ENCODE measurements around the gene ATP2A3.
"Not testable (repeated sequence)": the region's sequence is repeated elsewhere in the genome, so short reads cannot be mapped to it uniquely, and the experiment has no call there.

ATP2A3 gene

GRCh38 chr17:3956327-3956957, 7.8 kb downstream of the ATP2A3 start:
- H3K9me3 ChIP-seq (ENCODE audit: control insufficient read depth, low read length): no peaks in the 10 kb centered on the region
- peaks cover 7% of the 10 kb centered on the region for H3K36me3 ChIP-seq (ENCODE audit: control insufficient read depth, insufficient read depth, low read length)
- H3K4me1 ChIP-seq (ENCODE audit: control insufficient read depth, insufficient read depth, low read length): peaks cover 52% of the 10 kb centered on the region
- H3K9ac ChIP-seq (ENCODE audit: low read length): no peak overlapping the region
- no peaks in the 10 kb centered on the region for H3K27me3 ChIP-seq (ENCODE audit: control insufficient read depth, insufficient read depth, low read length)
- H3K4me3 ChIP-seq (ENCODE audit: low read length): no peak overlapping the region

- Histone ChIP-seq H3K9ac (ENCODE audit: low read length) (no peak overlapping the region), H3K9me3 (ENCODE audit: control insufficient read depth, low read length) (no peaks in the 10 kb centered on the region), H3K27me3 (ENCODE audit: control insufficient read depth, insufficient read depth, low read length) (no peaks in the 10 kb centered on the region), H3K4me3 (ENCODE audit: low read length) (no peak overlapping the region), H3K4me1 (ENCODE audit: control insufficient read depth, insufficient read depth, low read length) (peaks cover 46% of the 10 kb centered on the region), H3K36me3 (ENCODE audit: control insufficient read depth, insufficient read depth, low read length) (peaks cover 7% of the 10 kb centered on the region)
Measured at GRCh38 chr17:3955673-3955988, 8.6 kb downstream of the ATP2A3 start.

GRCh38 chr17:3954976-3955672, 9.1 kb downstream of the ATP2A3 start:
- peaks cover 7% of the 10 kb centered on the region for H3K36me3 ChIP-seq (ENCODE audit: control insufficient read depth, insufficient read depth, low read length)
- H3K4me1 ChIP-seq (ENCODE audit: control insufficient read depth, insufficient read depth, low read length): peaks cover 41% of the 10 kb centered on the region
- no peaks in the 10 kb centered on the region for H3K27me3 ChIP-seq (ENCODE audit: control insufficient read depth, insufficient read depth, low read length)
- H3K9me3 ChIP-seq (ENCODE audit: control insufficient read depth, low read length): no peaks in the 10 kb centered on the region
- H3K4me3 ChIP-seq (ENCODE audit: low read length): no peak overlapping the region
- peak overlapping the region; percentile 15 for H3K9ac ChIP-seq (ENCODE audit: low read length)

GRCh38 chr17:3954086-3954485, 10.2 kb downstream of the ATP2A3 start:
- H3K4me3 ChIP-seq (ENCODE audit: low read length): no peak overlapping the region
- no peak overlapping the region for H3K9ac ChIP-seq (ENCODE audit: low read length)
- H3K4me1 ChIP-seq (ENCODE audit: control insufficient read depth, insufficient read depth, low read length): peaks cover 30% of the 10 kb centered on the region
- H3K36me3 ChIP-seq (ENCODE audit: control insufficient read depth, insufficient read depth, low read length): peaks cover 7% of the 10 kb centered on the region
- H3K27me3 ChIP-seq (ENCODE audit: control insufficient read depth, insufficient read depth, low read length): no peaks in the 10 kb centered on the region
- H3K9me3 ChIP-seq (ENCODE audit: control insufficient read depth, low read length): no peaks in the 10 kb centered on the region

- Histone ChIP-seq H3K9ac (ENCODE audit: low read length) (no peak overlapping the region), H3K9me3 (ENCODE audit: control insufficient read depth, low read length) (no peaks in the 10 kb centered on the region), H3K27me3 (ENCODE audit: control insufficient read depth, insufficient read depth, low read length) (no peaks in the 10 kb centered on the region), H3K4me3 (ENCODE audit: low read length) (no peak overlapping the region), H3K36me3 (ENCODE audit: control insufficient read depth, insufficient read depth, low read length) (peaks cover 7% of the 10 kb centered on the region), H3K4me1 (ENCODE audit: control insufficient read depth, insufficient read depth, low read length) (peaks cover 28% of the 10 kb centered on the region)
Measured at GRCh38 chr17:3953542-3953941, 10.7 kb downstream of the ATP2A3 start.

- Histone ChIP-seq H3K36me3 (ENCODE audit: control insufficient read depth, insufficient read depth, low read length) (peaks cover 2% of the 10 kb centered on the region), H3K4me3 (ENCODE audit: low read length) (no peak overlapping the region), H3K9ac (ENCODE audit: low read length) (no peak overlapping the region), H3K9me3 (ENCODE audit: control insufficient read depth, low read length) (no peaks in the 10 kb centered on the region), H3K27me3 (ENCODE audit: control insufficient read depth, insufficient read depth, low read length) (no peaks in the 10 kb centered on the region), H3K4me1 (ENCODE audit: control insufficient read depth, insufficient read depth, low read length) (peaks cover 16% of the 10 kb centered on the region)
Measured at GRCh38 chr17:3952186-3952585, 12.1 kb downstream of the ATP2A3 start.

GRCh38 chr17:3951420-3951819, 12.8 kb downstream of the ATP2A3 start:
- H3K4me1 ChIP-seq (ENCODE audit: control insufficient read depth, insufficient read depth, low read length): peaks cover 9% of the 10 kb centered on the region
- no peak overlapping the region for H3K9ac ChIP-seq (ENCODE audit: low read length)
- no peaks in the 10 kb centered on the region for H3K9me3 ChIP-seq (ENCODE audit: control insufficient read depth, low read length)
- no peak overlapping the region for H3K4me3 ChIP-seq (ENCODE audit: low read length)
- no peaks in the 10 kb centered on the region for H3K27me3 ChIP-seq (ENCODE audit: control insufficient read depth, insufficient read depth, low read length)
- peaks cover 9% of the 10 kb centered on the region for H3K36me3 ChIP-seq (ENCODE audit: control insufficient read depth, insufficient read depth, low read length)

- Histone ChIP-seq H3K4me3 (ENCODE audit: low read length) (no peak overlapping the region), H3K27me3 (ENCODE audit: control insufficient read depth, insufficient read depth, low read length) (no peaks in the 10 kb centered on the region), H3K9ac (ENCODE audit: low read length) (no peak overlapping the region), H3K4me1 (ENCODE audit: control insufficient read depth, insufficient read depth, low read length) (peaks cover 5% of the 10 kb centered on the region), H3K36me3 (ENCODE audit: control insufficient read depth, insufficient read depth, low read length) (peaks cover 9% of the 10 kb centered on the region), H3K9me3 (ENCODE audit: control insufficient read depth, low read length) (no peaks in the 10 kb centered on the region)
Measured at GRCh38 chr17:3951003-3951402, 13.2 kb downstream of the ATP2A3 start.

- Histone ChIP-seq H3K27me3 (ENCODE audit: control insufficient read depth, insufficient read depth, low read length) (no peaks in the 10 kb centered on the region), H3K9me3 (ENCODE audit: control insufficient read depth, low read length) (no peaks in the 10 kb centered on the region), H3K9ac (ENCODE audit: low read length) (no peak overlapping the region), H3K36me3 (ENCODE audit: control insufficient read depth, insufficient read depth, low read length) (peaks cover 12% of the 10 kb centered on the region), H3K4me3 (ENCODE audit: low read length) (no peak overlapping the region), H3K4me1 (ENCODE audit: control insufficient read depth, insufficient read depth, low read length) (peaks cover 5% of the 10 kb centered on the region)
Measured at GRCh38 chr17:3950584-3950983, 13.7 kb downstream of the ATP2A3 start.

- no peaks in the 10 kb centered on the region for H3K4me1 ChIP-seq (ENCODE audit: control insufficient read depth, insufficient read depth, low read length)
- no peak overlapping the region for H3K9ac ChIP-seq (ENCODE audit: low read length)
- H3K4me3 ChIP-seq (ENCODE audit: low read length): no peak overlapping the region
- no peaks in the 10 kb centered on the region for H3K9me3 ChIP-seq (ENCODE audit: control insufficient read depth, low read length)
- peaks cover 13% of the 10 kb centered on the region for H3K36me3 ChIP-seq (ENCODE audit: control insufficient read depth, insufficient read depth, low read length)
- no peaks in the 10 kb centered on the region for H3K27me3 ChIP-seq (ENCODE audit: control insufficient read depth, insufficient read depth, low read length)
Measured at GRCh38 chr17:3949418-3949817, 14.8 kb downstream of the ATP2A3 start.

- H3K27me3 ChIP-seq (ENCODE audit: control insufficient read depth, insufficient read depth, low read length); H3K4me3 ChIP-seq (ENCODE audit: low read length); H3K4me1 ChIP-seq (ENCODE audit: control insufficient read depth, insufficient read depth, low read length); H3K9me3 ChIP-seq (ENCODE audit: control insufficient read depth, low read length); H3K9ac ChIP-seq (ENCODE audit: low read length): not testable (repeated sequence)
- peaks cover 13% of the 10 kb centered on the region for H3K36me3 ChIP-seq (ENCODE audit: control insufficient read depth, insufficient read depth, low read length)
Measured at GRCh38 chr17:3948551-3948950, 15.7 kb downstream of the ATP2A3 start.

- no peak overlapping the region for H3K9ac ChIP-seq (ENCODE audit: low read length)
- no peak overlapping the region for H3K4me3 ChIP-seq (ENCODE audit: low read length)
- H3K27me3 ChIP-seq (ENCODE audit: control insufficient read depth, insufficient read depth, low read length): no peaks in the 10 kb centered on the region
- peaks cover 13% of the 10 kb centered on the region for H3K36me3 ChIP-seq (ENCODE audit: control insufficient read depth, insufficient read depth, low read length)
- H3K4me1 ChIP-seq (ENCODE audit: control insufficient read depth, insufficient read depth, low read length): no peaks in the 10 kb centered on the region
- no peaks in the 10 kb centered on the region for H3K9me3 ChIP-seq (ENCODE audit: control insufficient read depth, low read length)
Measured at GRCh38 chr17:3947318-3947810, 16.9 kb downstream of the ATP2A3 start.
